GM18951 (cell line): ENCODE results near the gene NELL1.

Experiments
- POLR2A ChIP-seq: IDR thresholded peaks from 4 replicates; pipeline ENCODE4 v1.6.1; 2011; ENCODE audit warnings: mild to moderate bottlenecking; ENCODE audit not compliant: insufficient read length, insufficient read depth; ENCODE audit errors: extremely low read depth
- in situ Hi-C: fragments of 300-500 bp; cut with MboI; formaldehyde crosslinking; loops from one replicate; pipeline ENCODE4 v1.12.0; 2022; ENCODE audit warnings: low sequenced_read_pairs, mixed read lengths, inconsistent platforms; ENCODE audit not compliant: unreplicated experiment

NELL1 gene

GRCh38 chr11:20640401-20640800 lies 29.0 kb upstream of the NELL1 start:
- in situ Hi-C loops = loop anchor here (25.0 kb wide), 1 partner anchor 1497 kb away; no protein-coding TSS in a partner anchor
- TF ChIP-seq POLR2A = no peak

GRCh38 chr11:20644360-20644759 lies 25.0 kb upstream of the NELL1 start:
- in situ Hi-C loops = loop anchor here (25.0 kb wide), 1 partner anchor 1493 kb away; no protein-coding TSS in a partner anchor
- no peak for TF ChIP-seq POLR2A

DNA sequence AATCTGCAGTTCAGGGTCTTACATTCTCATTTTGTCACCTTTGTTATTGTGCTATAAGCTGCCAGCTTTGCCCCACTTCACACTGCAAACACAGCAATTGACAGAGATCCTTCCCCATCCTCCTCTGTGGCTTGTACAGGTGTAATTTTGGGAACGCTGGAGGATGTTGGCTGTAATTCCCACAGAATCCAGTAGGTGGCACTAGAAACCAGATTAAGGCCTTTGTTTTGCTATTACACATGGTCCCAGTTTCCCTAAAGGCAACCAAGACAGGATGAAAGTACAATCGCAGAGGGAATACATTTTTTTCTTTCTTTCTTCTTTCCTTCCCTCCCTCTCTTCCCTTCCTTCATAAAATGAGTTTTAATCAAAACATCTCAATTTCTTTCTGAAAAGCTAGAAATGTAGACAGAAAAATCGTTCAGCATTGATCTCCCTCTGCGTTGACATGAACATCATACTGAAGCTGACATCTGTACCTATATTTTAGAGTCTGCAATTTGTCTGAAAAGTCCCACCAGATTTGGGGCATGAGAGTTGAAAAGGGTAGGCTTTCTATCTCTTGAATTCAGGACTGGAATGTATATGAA lies 21.3 kb upstream of the NELL1 start:
- no peak for TF ChIP-seq POLR2A
- in situ Hi-C loops = loop anchor here (25.0 kb wide), 1 partner anchor 1489 kb away; no protein-coding TSS in a partner anchor

DNA sequence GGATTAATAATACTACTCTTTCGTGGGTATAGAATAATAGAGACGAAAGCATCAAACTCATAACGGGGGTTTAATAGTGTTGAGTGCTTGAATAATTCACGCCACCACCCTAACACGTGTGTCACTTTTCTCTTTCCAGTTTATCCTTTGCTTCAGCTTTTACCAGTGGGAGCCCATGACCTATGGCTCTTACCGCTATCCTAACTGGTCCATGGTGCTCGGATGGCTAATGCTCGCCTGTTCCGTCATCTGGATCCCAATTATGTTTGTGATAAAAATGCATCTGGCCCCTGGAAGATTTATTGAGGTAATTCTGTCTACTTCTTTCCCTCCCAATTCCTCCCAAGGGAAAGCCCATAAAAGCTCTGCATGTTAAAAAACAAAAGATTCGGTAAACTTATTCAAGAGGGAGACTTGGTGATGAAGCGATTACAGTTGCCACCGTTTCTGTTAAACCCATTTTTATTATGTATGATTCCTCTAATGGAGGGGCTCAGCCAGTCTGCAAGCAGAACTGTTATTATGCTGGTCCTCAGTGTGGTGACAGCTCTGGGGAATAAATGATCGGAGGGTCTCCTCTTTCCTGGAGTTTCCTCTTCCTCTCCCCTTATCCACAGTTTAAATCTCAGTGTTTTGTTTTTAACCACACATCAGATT lies 17.1 kb upstream of the NELL1 start:
- in situ Hi-C loops = no loop called here
- no peak for TF ChIP-seq POLR2A

DNA sequence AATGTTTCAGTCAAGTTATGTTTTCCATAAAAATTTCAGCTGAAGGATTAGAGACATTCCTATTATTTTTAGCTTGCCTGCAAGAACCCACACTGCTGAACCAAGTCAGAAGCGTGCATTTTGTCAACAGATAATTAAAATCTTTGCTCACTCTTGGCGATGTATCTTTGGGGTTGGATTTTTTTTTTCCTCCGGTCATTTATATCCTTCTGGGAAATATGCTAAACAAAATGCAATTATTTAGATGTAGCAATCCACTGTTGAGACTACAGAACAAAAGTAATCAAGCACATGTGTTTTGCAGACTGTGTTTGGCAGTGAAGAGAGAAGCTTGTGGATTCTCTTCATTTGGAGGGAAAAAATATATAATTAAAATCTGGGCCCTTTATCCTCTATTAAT lies 15.3 kb upstream of the NELL1 start:
- in situ Hi-C loops = no loop called here
- TF ChIP-seq POLR2A = no peak

GRCh38 chr11:20656901-20657300 lies 12.5 kb upstream of the NELL1 start:
- no peak for TF ChIP-seq POLR2A
- in situ Hi-C loops = no loop called here

DNA sequence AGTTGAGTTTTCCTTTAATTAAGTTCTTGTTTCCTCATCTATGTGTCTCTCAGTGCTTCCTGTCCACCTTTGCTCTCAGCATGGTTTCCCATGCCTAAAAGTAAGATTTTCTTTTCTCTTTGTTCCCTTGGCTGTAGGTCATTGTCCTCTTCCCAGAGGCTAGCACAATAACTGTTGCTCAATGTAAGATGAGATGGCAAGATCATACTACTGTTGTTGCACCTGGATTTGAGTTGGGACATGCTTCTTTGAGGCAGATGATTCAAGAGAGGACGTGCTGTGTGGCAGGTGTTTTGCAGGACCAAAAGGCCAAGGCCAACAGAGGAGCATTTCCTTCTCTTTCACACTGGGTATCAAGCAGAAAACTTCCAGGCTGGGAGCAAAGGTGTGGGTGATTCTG lies 11.3 kb upstream of the NELL1 start:
- in situ Hi-C loops = no loop called here
- no peak for TF ChIP-seq POLR2A

- in situ Hi-C loops = no loop called here
- no peak for TF ChIP-seq POLR2A
Measured at GRCh38 chr11:20661445-20661844, 7.9 kb upstream of the NELL1 start.

DNA sequence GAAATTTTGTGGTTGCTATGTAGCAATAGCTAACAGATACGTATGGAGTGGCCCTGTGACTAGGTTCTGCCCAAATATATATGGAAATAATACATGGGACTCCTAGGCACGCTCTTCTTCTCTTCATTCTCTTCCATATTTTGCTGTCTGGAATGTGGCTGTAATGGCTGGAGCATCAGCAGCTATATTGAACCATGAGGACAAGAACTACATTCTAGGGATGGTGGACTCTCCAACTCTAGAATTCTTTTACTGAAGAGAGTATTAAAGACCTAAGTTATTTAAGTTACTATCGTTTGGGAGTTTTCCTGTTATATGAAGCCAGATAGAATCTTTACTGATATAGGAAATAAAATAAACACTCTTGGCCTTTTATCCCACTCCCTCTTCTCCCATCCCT lies 7.5 kb upstream of the NELL1 start:
- TF ChIP-seq POLR2A = no peak
- in situ Hi-C loops = no loop called here

DNA sequence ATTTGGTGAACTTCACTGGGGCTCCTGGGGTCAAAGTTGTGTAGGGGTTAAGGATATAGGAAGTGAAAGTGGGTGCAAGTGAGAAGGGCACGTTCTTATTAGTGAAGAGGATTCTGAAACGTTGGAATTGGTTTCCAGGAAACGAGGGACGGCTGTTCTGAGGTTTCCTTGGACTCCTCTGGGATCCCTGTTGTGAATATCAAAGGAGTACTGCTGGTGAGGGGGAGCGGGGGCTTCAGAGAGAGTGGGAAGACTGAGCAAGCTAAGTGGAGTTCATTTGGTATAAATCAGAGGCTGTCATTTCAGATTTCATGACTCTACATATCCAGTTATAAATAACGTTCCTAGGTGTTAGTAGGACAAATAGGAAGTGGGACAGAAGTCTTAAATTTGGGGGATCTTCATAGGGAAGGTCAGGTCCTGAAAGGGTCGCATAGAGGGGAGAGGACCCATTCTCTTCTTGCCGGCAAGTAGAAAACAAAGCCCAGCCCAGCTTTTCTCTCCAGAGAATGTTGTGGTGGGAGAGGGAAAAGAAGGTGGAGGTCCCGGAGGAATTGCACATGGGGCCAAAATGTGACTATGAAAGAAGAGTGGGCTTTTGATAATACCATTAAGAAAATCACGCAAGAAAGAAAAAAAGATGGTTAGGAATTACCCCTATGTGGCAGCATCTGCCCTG lies 1.1 kb upstream of the NELL1 start:
- no peak for TF ChIP-seq POLR2A
- in situ Hi-C loops = no loop called here

GRCh38 chr11:20669820-20670684 lies 666 bp downstream of the NELL1 start:
- in situ Hi-C loops = no loop called here
- TF ChIP-seq POLR2A = no peak

DNA sequence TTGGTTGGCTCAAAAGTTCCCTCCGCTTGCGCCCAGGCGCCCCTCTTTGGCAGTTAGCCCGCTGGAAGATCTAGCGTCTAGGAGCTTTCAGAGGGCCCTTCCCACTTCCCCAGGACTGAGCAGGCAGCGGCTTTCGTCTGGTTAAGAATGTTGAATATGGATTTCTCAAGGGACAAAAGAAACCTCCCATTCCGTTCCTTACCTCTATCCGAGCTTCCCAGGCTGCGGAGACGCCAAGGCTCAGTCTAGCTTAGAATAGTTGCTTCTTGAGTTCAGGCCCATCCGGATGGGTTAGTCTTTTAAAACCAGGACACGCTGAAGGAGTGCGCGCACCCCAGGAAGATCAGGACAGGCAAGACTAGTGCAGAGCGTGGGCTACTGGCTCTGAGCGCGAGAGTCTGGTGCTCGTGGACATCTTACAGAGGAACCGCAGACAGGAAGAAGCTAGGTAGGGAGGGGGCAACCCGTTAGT lies 1.6 kb downstream of the NELL1 start:
- in situ Hi-C loops = no loop called here
- TF ChIP-seq POLR2A = no peak
